Mesendoderm (in vitro differentiated cells): ENCODE data around the gene KPNA3.

Experiments used
- DNase-seq: peaks from one replicate; pipeline ENCODE4 v3.0.0; 2013
- H2AK5ac ChIP-seq: 2 replicates; pipeline ENCODE4 v1.6.1; 2013; ENCODE audit warnings: low read length, inconsistent platforms
- H2BK120ac ChIP-seq: 2 replicates; pipeline ENCODE4 v1.6.1; 2013; ENCODE audit warnings: low read depth, mild to moderate bottlenecking, low read length, moderate library complexity, mixed read lengths
- H2BK15ac ChIP-seq: replicated peaks from 2 replicates; pipeline ENCODE4 v1.6.1; 2013; ENCODE audit warnings: low read depth, mild to moderate bottlenecking, moderate library complexity
- H2BK5ac ChIP-seq: 2 replicates; pipeline ENCODE4 v1.6.1; 2013; ENCODE audit warnings: low read length, inconsistent platforms
- H3K18ac ChIP-seq: 2 replicates; pipeline ENCODE4 v1.6.1; 2013; ENCODE audit warnings: mild to moderate bottlenecking, low read length, mixed read lengths
- H3K23ac ChIP-seq: one replicate; pipeline ENCODE4 v1.6.1; 2013; ENCODE audit warnings: low read length
- H3K27ac ChIP-seq: 2 replicates; pipeline ENCODE4 v1.5.1; 2013; ENCODE audit warnings: low read depth, mild to moderate bottlenecking, inconsistent platforms, low read length, moderate library complexity
- H3K27me3 ChIP-seq: 2 replicates; pipeline ENCODE4 v1.6.1; 2013; ENCODE audit warnings: low read length, control low read depth, mild to moderate bottlenecking, inconsistent platforms; ENCODE audit not compliant: insufficient read depth, poor library complexity
- H3K36me3 ChIP-seq: 2 replicates; pipeline ENCODE4 v1.6.1; 2013; ENCODE audit warnings: low read length, inconsistent platforms; ENCODE audit not compliant: control insufficient read depth, insufficient read depth
- H3K4ac ChIP-seq: one replicate; pipeline ENCODE4 v1.6.1; 2013; ENCODE audit warnings: low read depth, mild to moderate bottlenecking, low read length, moderate library complexity
- H3K4me1 ChIP-seq: 2 replicates; pipeline ENCODE4 v1.6.1; 2013; ENCODE audit warnings: low read depth, low read length, inconsistent platforms; ENCODE audit not compliant: control insufficient read depth
- H3K4me2 ChIP-seq: 2 replicates; pipeline ENCODE4 v1.6.1; 2013; ENCODE audit warnings: low read length
- H3K4me3 ChIP-seq: 2 replicates; pipeline ENCODE4 v1.5.1; 2013; ENCODE audit warnings: mild to moderate bottlenecking, low read length
- H3K56ac ChIP-seq: one replicate; pipeline ENCODE4 v1.6.1; 2013; ENCODE audit warnings: low read length
- H3K79me1 ChIP-seq: 2 replicates; pipeline ENCODE4 v1.6.1; 2013; ENCODE audit warnings: low read length, inconsistent platforms
- H3K79me2 ChIP-seq: 2 replicates; pipeline ENCODE4 v1.6.1; 2013; ENCODE audit warnings: mild to moderate bottlenecking, low read length; ENCODE audit not compliant: control insufficient read depth, insufficient read depth
- H3K9ac ChIP-seq: 2 replicates; pipeline ENCODE4 v1.6.1; 2013; ENCODE audit warnings: low read length, inconsistent platforms
- H4K5ac ChIP-seq: one replicate; pipeline ENCODE4 v1.6.1; 2013; ENCODE audit warnings: low read length
- H4K8ac ChIP-seq: one replicate; pipeline ENCODE4 v1.6.1; 2013; ENCODE audit warnings: low read depth, mild to moderate bottlenecking, control low read depth, low read length, moderate library complexity
- WGBS: extraction: QIAGEN DNeasy Blood & Tissue Kit; methylation state at CpG from one replicate; pipeline ENCODE4 v1.1.7; 2013; ENCODE audit warnings: low lambda C conversion rate, missing lambda C conversion rate; ENCODE audit not compliant: insufficient coverage; ENCODE audit errors: extremely low coverage; 5-methylcytosine and 5-hydroxymethylcytosine counted together

The KPNA3 gene

DNA sequence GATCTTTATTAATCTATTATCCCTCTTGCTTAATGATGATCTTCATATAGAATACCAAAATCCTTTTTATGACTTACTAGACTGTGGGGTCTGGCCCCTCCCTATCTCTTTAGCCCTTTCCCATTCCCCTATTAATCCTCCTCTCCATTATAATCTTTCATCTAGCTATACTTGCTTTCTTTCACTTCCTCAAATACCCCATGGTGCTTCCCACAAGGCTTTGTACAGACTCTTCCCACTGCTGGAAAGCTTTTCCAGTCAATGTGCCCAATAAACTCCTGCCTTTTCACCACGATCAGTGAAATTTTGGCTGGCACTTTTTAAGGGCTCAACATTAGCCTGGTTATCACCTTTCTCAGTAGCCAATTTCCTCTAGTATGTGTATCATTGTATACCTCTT, 98.0 kb downstream of the KPNA3 start:
- Histone ChIP-seq H3K27ac (no peak overlapping the region), H3K4me2 (no peak overlapping the region)

DNA sequence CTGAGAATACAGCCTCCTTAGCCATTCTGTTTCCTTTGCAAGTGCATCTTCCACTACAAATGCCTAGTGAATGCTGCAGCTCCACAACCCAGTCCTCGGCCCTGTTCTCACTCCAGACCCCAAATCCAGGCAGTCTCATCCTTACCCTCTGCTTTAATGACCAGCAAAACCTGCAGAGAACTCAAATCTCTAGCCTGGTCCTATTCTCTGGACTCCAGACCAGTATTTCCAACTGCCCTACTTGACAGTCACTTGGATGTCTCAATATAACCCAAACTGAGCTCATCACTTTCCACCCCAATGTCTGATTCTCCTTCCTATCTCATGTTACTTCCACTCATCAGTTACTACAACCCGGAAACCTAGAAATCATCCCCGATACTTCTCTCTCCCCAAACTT, 98.6 kb downstream of the KPNA3 start:
- no peak overlapping the region for H3K4ac ChIP-seq
- no peak overlapping the region for H3K56ac ChIP-seq
- H2AK5ac ChIP-seq, result no peak overlapping the region
- H3K27ac ChIP-seq, result no peak overlapping the region
- H3K4me1 ChIP-seq, result no peaks in the 10 kb centered on the region
- H3K18ac ChIP-seq, result no peak overlapping the region
- no peaks in the 10 kb centered on the region for H3K79me1 ChIP-seq
- peaks cover 5% of the 10 kb centered on the region for H3K79me2 ChIP-seq
- DNase-seq, result no peak
- H3K23ac ChIP-seq, result no peak overlapping the region
- H4K5ac ChIP-seq, result no peak overlapping the region
- H3K4me3 ChIP-seq, result no peak overlapping the region
- H3K27me3 ChIP-seq, result no peaks in the 10 kb centered on the region
- H4K8ac ChIP-seq, result no peak overlapping the region
- no peak overlapping the region for H2BK120ac ChIP-seq
- no peak overlapping the region for H3K9ac ChIP-seq
- no peak overlapping the region for H2BK15ac ChIP-seq
- no peak overlapping the region for H2BK5ac ChIP-seq
- no peak overlapping the region for H3K4me2 ChIP-seq
- no CpG with 5 or more reads among the region's 3 CpGs for WGBS
- H3K36me3 ChIP-seq, result no peaks in the 10 kb centered on the region

More for the DNA sequence above, 98.0 kb downstream of the KPNA3 start:
- H3K4me1 ChIP-seq, result no peaks in the 10 kb centered on the region
- H3K56ac ChIP-seq, result no peak overlapping the region
- H3K23ac ChIP-seq, result no peak overlapping the region
- H3K4me3 ChIP-seq, result no peak overlapping the region
- H2BK120ac ChIP-seq, result no peak overlapping the region
- no peak overlapping the region for H4K5ac ChIP-seq
- H3K27me3 ChIP-seq, result no peaks in the 10 kb centered on the region
- no peaks in the 10 kb centered on the region for H3K79me1 ChIP-seq
- WGBS, result no CpG with 5 or more reads among the region's 1 CpG
- no peak overlapping the region for H4K8ac ChIP-seq
- H3K79me2 ChIP-seq, result peaks cover 3% of the 10 kb centered on the region
- no peak overlapping the region for H2BK15ac ChIP-seq
- no peak overlapping the region for H3K4ac ChIP-seq
- H2BK5ac ChIP-seq, result no peak overlapping the region
- H3K9ac ChIP-seq, result no peak overlapping the region
- no peak overlapping the region for H2AK5ac ChIP-seq
- no peaks in the 10 kb centered on the region for H3K36me3 ChIP-seq
- H3K18ac ChIP-seq, result no peak overlapping the region
- DNase-seq, result no peak

GRCh38 chr13:49693191-49693733, 99.2 kb downstream of the KPNA3 start:
- no peak for DNase-seq
- no peak overlapping the region for H3K18ac ChIP-seq
- no CpG with 5 or more reads among the region's 4 CpGs for WGBS
- H3K56ac ChIP-seq, result no peak overlapping the region
- H4K5ac ChIP-seq, result no peak overlapping the region
- no peak overlapping the region for H3K4me2 ChIP-seq
- no peak overlapping the region for H2BK15ac ChIP-seq
- H2BK120ac ChIP-seq, result no peak overlapping the region
- H4K8ac ChIP-seq, result no peak overlapping the region
- no peak overlapping the region for H3K27ac ChIP-seq
- H3K4ac ChIP-seq, result no peak overlapping the region
- H3K79me2 ChIP-seq, result peaks cover 8% of the 10 kb centered on the region
- no peaks in the 10 kb centered on the region for H3K27me3 ChIP-seq
- no peak overlapping the region for H3K9ac ChIP-seq
- no peak overlapping the region for H2AK5ac ChIP-seq
- H3K79me1 ChIP-seq, result no peaks in the 10 kb centered on the region
- H3K4me1 ChIP-seq, result no peaks in the 10 kb centered on the region
- no peak overlapping the region for H2BK5ac ChIP-seq
- no peak overlapping the region for H3K23ac ChIP-seq
- no peaks in the 10 kb centered on the region for H3K36me3 ChIP-seq
- no peak overlapping the region for H3K4me3 ChIP-seq

GRCh38 chr13:49690995-49691784, 101.3 kb downstream of the KPNA3 start, which contains the start of gene EBPL:
Gene EBPL, minus strand, starts transcription at chr13:49691486. Its CDS starts 62 bp downstream, at chr13:49691424.
- Histone ChIP-seq H3K4me2 (peak within 1 kb of the TSS; percentile 74), H2BK15ac (no peak within 1 kb of the TSS), H3K9ac (peak within 1 kb of the TSS; percentile 90), H3K36me3 (no peaks in the 10 kb centered on the region), H2BK5ac (no peak within 1 kb of the TSS), H4K8ac (peak within 1 kb of the TSS; percentile 89), H2AK5ac (no peak within 1 kb of the TSS), H3K79me2 (peaks cover 24% of the 10 kb centered on the region), H3K27ac (peak within 1 kb of the TSS; percentile 83), H3K56ac (peak within 1 kb of the TSS; percentile 90), H2BK120ac (peak within 1 kb of the TSS; percentile 13), H3K79me1 (peaks cover 11% of the 10 kb centered on the region), H3K4me3 (peak within 1 kb of the TSS; percentile 92), H3K27me3 (no peaks in the 10 kb centered on the region), H3K4ac (peak within 1 kb of the TSS; percentile 73), H4K5ac (no peak within 1 kb of the TSS), H3K4me1 (no peaks in the 10 kb centered on the region), H3K23ac (peak within 1 kb of the TSS; percentile 75), H3K18ac (peak within 1 kb of the TSS; percentile 94)
- no CpG with 5 or more reads among the region's 67 CpGs for WGBS
- DNase-seq, result peak; percentile 96

- Histone ChIP-seq H3K4me2 (peak overlapping the region; percentile 69), H2BK5ac (no peak overlapping the region)
- DNase-seq, result peak; percentile 3
Measured at GRCh38 chr13:49690133-49690994, 102.1 kb downstream of the KPNA3 start.

More at GRCh38 chr13:49690133-49690994, 102.1 kb downstream of the KPNA3 start:
- H3K79me1 ChIP-seq, result peaks cover 11% of the 10 kb centered on the region
- H3K27me3 ChIP-seq, result no peaks in the 10 kb centered on the region
- no peak overlapping the region for H3K27ac ChIP-seq
- H3K18ac ChIP-seq, result peak overlapping the region; percentile 94
- H3K4ac ChIP-seq, result peak overlapping the region; percentile 72
- no peak overlapping the region for H4K8ac ChIP-seq
- no peak overlapping the region for H2AK5ac ChIP-seq
- no peak overlapping the region for H4K5ac ChIP-seq
- peaks cover 24% of the 10 kb centered on the region for H3K79me2 ChIP-seq
- no peak overlapping the region for H2BK15ac ChIP-seq
- no peaks in the 10 kb centered on the region for H3K36me3 ChIP-seq
- no peaks in the 10 kb centered on the region for H3K4me1 ChIP-seq
- no peak overlapping the region for H3K23ac ChIP-seq
- peak overlapping the region; percentile 92 for H3K4me3 ChIP-seq
- H3K56ac ChIP-seq, result peak overlapping the region; percentile 90
- H3K9ac ChIP-seq, result peak overlapping the region; percentile 90
- WGBS, result no CpG with 5 or more reads among the region's 17 CpGs
- H2BK120ac ChIP-seq, result no peak overlapping the region
